GM12801 (cell line): ENCODE measurements around the gene TMEM145.

ENCODE experiments used
- TF ChIP-seq, protein P1 (sequence below): IDR thresholded peaks from one replicate; pipeline ENCODE4 v1.5.1; 2011; ENCODE audit warnings: control low read depth; ENCODE audit not compliant: insufficient read length; ENCODE audit errors: extremely low read depth

Gene TMEM145

DNA sequence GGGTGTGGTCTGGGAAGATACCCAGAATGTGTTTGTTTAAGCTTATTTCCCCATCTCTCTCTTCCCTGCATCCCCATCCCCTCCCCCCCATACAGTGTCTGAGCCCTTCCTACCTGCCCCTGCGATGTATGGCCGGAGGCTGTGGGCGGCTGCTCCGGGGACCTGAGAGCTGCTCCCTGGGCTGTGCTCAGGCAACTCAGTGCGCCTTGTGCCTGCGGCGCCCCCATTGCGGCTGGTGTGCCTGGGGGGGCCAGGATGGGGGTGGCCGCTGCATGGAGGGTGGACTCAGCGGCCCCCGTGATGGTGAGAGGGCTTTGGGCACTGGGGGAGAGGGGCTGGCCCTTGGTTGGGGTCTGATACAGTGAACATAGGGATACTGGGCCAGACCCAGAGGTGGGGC lies 55.3 kb downstream of the TMEM145 start:
- TF ChIP-seq, protein P1, sequence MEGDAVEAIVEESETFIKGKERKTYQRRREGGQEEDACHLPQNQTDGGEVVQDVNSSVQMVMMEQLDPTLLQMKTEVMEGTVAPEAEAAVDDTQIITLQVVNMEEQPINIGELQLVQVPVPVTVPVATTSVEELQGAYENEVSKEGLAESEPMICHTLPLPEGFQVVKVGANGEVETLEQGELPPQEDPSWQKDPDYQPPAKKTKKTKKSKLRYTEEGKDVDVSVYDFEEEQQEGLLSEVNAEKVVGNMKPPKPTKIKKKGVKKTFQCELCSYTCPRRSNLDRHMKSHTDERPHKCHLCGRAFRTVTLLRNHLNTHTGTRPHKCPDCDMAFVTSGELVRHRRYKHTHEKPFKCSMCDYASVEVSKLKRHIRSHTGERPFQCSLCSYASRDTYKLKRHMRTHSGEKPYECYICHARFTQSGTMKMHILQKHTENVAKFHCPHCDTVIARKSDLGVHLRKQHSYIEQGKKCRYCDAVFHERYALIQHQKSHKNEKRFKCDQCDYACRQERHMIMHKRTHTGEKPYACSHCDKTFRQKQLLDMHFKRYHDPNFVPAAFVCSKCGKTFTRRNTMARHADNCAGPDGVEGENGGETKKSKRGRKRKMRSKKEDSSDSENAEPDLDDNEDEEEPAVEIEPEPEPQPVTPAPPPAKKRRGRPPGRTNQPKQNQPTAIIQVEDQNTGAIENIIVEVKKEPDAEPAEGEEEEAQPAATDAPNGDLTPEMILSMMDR, result no peak

DNA sequence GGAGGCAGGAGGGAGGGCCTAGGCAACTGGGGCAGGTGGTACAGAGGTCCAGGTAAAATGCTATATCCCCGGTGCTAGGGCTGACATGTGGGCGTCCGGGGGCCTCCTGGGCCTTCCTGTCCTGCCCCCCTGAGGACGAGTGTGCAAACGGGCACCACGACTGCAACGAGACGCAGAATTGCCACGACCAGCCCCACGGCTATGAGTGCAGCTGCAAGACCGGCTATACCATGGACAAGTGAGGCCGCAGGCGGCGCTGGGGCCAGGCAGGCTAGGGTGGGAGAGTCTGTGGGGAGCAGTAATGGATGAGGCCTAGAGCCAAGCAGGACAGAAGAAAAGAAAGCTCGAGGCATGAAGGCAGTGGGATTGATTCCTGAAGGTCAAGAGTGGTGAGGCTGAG lies 55.7 kb downstream of the TMEM145 start:
- TF ChIP-seq, protein P1, result no peak

DNA sequence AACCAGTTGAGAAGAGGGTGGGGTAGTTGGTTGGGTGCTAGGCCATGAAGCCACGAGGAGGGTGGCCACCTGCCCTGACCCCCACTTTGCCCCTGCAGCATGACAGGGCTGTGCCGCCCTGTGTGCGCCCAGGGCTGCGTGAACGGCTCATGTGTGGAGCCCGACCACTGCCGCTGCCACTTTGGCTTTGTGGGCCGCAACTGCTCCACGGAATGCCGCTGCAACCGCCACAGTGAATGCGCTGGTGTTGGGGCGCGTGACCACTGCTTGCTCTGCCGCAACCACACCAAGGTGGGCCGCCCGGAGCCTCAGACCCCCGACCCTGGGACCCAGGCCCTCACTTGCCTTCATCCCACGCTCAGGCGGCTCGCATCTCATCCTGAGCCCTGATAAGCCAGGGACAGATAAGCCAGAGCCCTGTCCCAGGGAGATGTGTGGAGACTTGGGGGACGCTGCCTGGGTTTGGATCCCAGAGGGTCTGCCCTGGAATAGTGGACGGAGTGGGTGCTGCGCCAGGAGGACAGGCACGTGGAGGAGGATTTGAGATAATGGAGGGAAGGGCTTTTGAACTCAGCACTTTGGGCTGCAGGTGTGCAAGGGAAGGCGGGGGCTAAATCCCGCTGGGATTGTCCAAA lies 56.4 kb downstream of the TMEM145 start:
- TF ChIP-seq, protein P1, result no peak

DNA sequence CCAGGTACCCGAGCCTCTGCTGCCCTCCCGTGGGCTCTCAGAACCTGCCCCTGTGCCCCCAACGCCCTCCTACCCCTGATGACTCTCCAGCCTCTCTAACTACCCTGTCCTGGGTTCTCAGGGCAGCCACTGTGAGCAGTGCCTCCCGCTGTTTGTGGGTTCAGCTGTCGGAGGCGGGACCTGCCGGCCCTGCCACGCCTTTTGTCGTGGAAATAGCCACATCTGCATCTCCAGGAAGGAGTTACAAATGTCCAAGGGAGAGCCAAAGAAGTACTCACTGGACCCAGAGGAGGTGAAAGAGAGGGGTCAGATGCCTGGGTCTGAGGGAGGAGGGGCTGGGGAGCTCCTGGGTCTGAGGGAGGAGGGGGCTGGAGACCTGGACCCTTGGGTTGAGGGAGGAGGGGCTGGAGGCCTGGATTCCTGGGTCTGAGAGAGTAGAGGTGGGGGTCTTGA lies 57.0 kb downstream of the TMEM145 start:
- TF ChIP-seq, protein P1, result no peak

DNA sequence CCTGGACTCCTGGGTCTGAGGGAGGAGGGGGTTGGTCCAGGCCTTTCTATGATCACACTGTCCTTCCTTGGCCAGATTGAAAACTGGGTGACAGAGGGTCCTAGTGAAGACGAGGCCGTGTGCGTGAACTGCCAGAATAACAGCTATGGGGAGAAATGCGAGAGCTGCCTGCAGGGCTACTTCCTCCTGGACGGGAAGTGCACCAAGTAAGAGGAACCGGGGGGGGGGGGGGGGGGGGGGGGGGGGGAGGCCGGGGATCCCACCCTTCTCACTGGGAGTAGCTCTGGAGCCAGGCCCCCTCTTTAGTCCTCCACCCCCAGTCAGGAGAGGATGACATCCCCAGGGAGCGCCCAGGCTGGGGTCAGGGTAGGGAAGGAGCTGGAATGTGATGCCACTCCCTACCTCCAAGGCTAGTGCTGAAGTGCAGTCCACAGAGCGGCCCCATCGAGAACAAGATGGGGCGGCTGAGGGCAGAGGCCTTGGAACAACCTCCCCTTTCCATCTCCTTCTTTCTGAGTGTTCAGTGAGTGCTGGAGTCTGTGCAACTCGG lies 57.6 kb downstream of the TMEM145 start:
- TF ChIP-seq, protein P1, result no peak
